Ascending aorta (tissue), 2 donors: ENCODE data around the gene MAN1C1. TPM values are rescaled to one million over a fixed set of nuclear protein-coding genes. Genes with fewer than 3 reads are reported as not detected.

Experiments used
- DNase-seq, 2 donors: peaks; one replicate each; pipeline ENCODE4 v3.0.0-alpha.2; 2019; ENCODE audit warnings: low spot score in 2 of 2
- H3K27ac ChIP-seq, 2 donors: fragments of 200-600 bp; sonication (generic); one replicate each; pipeline ENCODE4 v1.5.1; 2016 to 2017; ENCODE audit warnings: mild to moderate bottlenecking in 1 of 2
- H3K27me3 ChIP-seq: fragments of 200-600 bp; sonication (generic); one replicate; pipeline ENCODE4 v1.5.1; 2017
- H3K36me3 ChIP-seq, 2 donors: fragments of 200-600 bp; sonication (generic); one replicate each; pipeline ENCODE4 v1.5.1; 2016
- H3K4me1 ChIP-seq, 2 donors: fragments of 200-600 bp; sonication (generic); one replicate each; pipeline ENCODE4 v1.5.1; 2016 to 2017; ENCODE audit warnings: mild to moderate bottlenecking in 1 of 2
- H3K4me3 ChIP-seq, 2 donors: fragments of 200-600 bp; sonication (generic); one replicate each; pipeline ENCODE4 v1.5.1; 2016 to 2017; ENCODE audit warnings: mild to moderate bottlenecking in 1 of 2
- H3K9me3 ChIP-seq, 2 donors: fragments of 200-600 bp; sonication (generic); one replicate each; pipeline ENCODE4 v1.5.1; 2016
- intact Hi-C: fragments of 100-400 bp; cut with DNase I; formaldehyde crosslinking; loops from one replicate; pipeline ENCODE4 v1.15.1; 2023
- total RNA-seq: library from RNA; depleted of rRNA; stranded (reverse); fragments of >200 nt; gene quantifications from one replicate; pipeline ENCODE4 v1.1.0, GENCODE V29; 2016
- TF ChIP-seq, protein P1 (sequence below), 3 experiments: fragments of 200-600 bp in 2 of 3; fragments of 450-650 bp in 1 of 3; sonication (generic) in 2 of 3; IDR thresholded peaks; one replicate each; pipeline ENCODE4 v1.5.1; 2016 to 2019; ENCODE audit warnings: antibody characterized with exemption in 3 of 3, mild to moderate bottlenecking in 1 of 3, moderate library complexity in 1 of 3

Gene MAN1C1
- total RNA-seq, 1 donor from 2014 or later = 14.3 TPM

GRCh38 chr1:25668931-25669573 is 52.5 kb downstream of the MAN1C1 start:
- Histone ChIP-seq H3K4me3 (no peak overlapping the region), H3K4me1 (no peaks in the 10 kb centered on the region), H3K9me3 (no peaks in the 10 kb centered on the region), H3K36me3 (no peaks in the 10 kb centered on the region), H3K27ac (no peak overlapping the region), H3K27me3 (no peaks in the 10 kb centered on the region)
- DNase-seq = no peak
- TF ChIP-seq, protein P1, sequence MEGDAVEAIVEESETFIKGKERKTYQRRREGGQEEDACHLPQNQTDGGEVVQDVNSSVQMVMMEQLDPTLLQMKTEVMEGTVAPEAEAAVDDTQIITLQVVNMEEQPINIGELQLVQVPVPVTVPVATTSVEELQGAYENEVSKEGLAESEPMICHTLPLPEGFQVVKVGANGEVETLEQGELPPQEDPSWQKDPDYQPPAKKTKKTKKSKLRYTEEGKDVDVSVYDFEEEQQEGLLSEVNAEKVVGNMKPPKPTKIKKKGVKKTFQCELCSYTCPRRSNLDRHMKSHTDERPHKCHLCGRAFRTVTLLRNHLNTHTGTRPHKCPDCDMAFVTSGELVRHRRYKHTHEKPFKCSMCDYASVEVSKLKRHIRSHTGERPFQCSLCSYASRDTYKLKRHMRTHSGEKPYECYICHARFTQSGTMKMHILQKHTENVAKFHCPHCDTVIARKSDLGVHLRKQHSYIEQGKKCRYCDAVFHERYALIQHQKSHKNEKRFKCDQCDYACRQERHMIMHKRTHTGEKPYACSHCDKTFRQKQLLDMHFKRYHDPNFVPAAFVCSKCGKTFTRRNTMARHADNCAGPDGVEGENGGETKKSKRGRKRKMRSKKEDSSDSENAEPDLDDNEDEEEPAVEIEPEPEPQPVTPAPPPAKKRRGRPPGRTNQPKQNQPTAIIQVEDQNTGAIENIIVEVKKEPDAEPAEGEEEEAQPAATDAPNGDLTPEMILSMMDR (IDR thresholded peaks at IDR 0.05) = no peak
- intact Hi-C loops = no loop called here

- Histone ChIP-seq H3K4me3 (no peak overlapping the region), H3K27me3 (no peaks in the 10 kb centered on the region), H3K9me3 (no peaks in the 10 kb centered on the region), H3K27ac (no peak overlapping the region), H3K36me3 (no peaks in the 10 kb centered on the region), H3K4me1 (no peaks in the 10 kb centered on the region)
- TF ChIP-seq, protein P1 (IDR thresholded peaks at IDR 0.05) = no peak
- intact Hi-C loops = no loop called here
- DNase-seq = no peak
Observed at GRCh38 chr1:25669781-25670567, 53.4 kb downstream of the MAN1C1 start.

GRCh38 chr1:25671929-25672328 is 55.3 kb downstream of the MAN1C1 start:
- H3K9me3 ChIP-seq = no peaks in the 10 kb centered on the region
- H3K27me3 ChIP-seq = no peaks in the 10 kb centered on the region
- no peaks in the 10 kb centered on the region for H3K4me1 ChIP-seq
- no peak for DNase-seq
- H3K4me3 ChIP-seq = no peak overlapping the region
- TF ChIP-seq, protein P1 (IDR thresholded peaks at IDR 0.05) = no peak
- H3K36me3 ChIP-seq = no peaks in the 10 kb centered on the region
- intact Hi-C loops = no loop called here
- no peak overlapping the region for H3K27ac ChIP-seq

DNA sequence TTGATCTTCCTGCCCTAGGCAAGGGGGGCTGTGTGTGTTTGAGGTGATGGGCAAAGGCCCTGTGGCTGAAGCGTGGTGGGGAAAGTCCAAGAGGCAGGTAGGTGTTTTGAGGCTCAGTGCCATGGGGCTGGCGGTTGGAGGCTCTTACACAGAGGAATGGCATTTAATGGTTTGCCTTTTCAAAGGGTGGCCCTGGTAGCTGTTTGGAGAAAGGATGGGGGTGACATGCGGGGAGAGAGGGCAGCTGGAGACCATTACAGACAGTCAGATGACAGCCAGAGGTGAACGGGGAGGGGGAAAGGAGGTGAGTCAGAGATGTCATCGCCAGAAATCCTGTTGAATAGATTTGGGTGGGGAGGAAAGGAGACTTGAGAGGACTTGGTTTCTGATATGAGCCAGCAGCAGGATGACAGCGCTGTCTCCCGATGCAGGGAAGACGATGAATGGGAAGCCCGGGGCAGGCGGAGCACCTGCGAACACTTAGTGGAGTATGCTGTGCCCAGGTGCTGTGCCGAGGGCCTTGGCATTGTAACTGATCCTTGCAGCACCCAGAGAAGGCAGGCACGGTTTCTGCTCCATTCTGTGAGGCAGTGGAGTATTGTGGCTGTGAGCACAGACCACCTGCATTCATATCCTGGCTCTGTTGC is 56.3 kb downstream of the MAN1C1 start:
- Histone ChIP-seq H3K4me1 (no peaks in the 10 kb centered on the region), H3K9me3 (no peaks in the 10 kb centered on the region), H3K4me3 (no peak overlapping the region), H3K27ac (no peak overlapping the region), H3K27me3 (no peaks in the 10 kb centered on the region), H3K36me3 (no peaks in the 10 kb centered on the region)
- intact Hi-C loops = no loop called here
- no peak for DNase-seq
- TF ChIP-seq, protein P1 (IDR thresholded peaks at IDR 0.05) = no peak

- Histone ChIP-seq H3K27me3 (no peaks in the 10 kb centered on the region), H3K4me3 (no peak overlapping the region), H3K9me3 (no peaks in the 10 kb centered on the region), H3K36me3 (no peaks in the 10 kb centered on the region), H3K27ac (no peak overlapping the region), H3K4me1 (no peaks in the 10 kb centered on the region)
- DNase-seq = no peak
- intact Hi-C loops = no loop called here
- TF ChIP-seq, protein P1 (IDR thresholded peaks at IDR 0.05) = no peak
Observed at GRCh38 chr1:25673456-25673855, 56.9 kb downstream of the MAN1C1 start.
